K562 (cell line): ENCODE results near the gene BRF1. TPM values are rescaled to one million over a fixed set of nuclear protein-coding genes. Genes with fewer than 3 reads are reported as not detected.

Experiments
- ARID2 ChIP-seq: fragments of 450-650 bp; IDR thresholded peaks from 2 replicates; pipeline ENCODE4 v1.6.1; 2017; ENCODE audit warnings: antibody characterized with exemption, mild to moderate bottlenecking
- ATF1 ChIP-seq, 2 experiments: fragments of 450-650 bp in 1 of 2; IDR thresholded peaks; 2 replicates each; pipeline ENCODE4 v1.6.1; 2016; ENCODE audit warnings: missing compliant biosample characterization in 1 of 2, missing genetic modification characterization in 1 of 2
- BCOR ChIP-seq: fragments of 450-650 bp; IDR thresholded peaks from 2 replicates; pipeline ENCODE4 v1.6.1; 2016
- CSDE1 ChIP-seq, 2 experiments: fragments of 450-650 bp; IDR thresholded peaks; 2 replicates each; pipeline ENCODE4 v1.6.1; 2016; ENCODE audit warnings: mild to moderate bottlenecking in 1 of 2
- CXXC5 ChIP-seq: fragments of 250-450 bp; sonication (Bioruptor Pico); IDR thresholded peaks from 2 replicates; pipeline ENCODE4 v1.8.0; 2022; ENCODE audit warnings: inconsistent platforms, mild to moderate bottlenecking, moderate library complexity
- DACH1 ChIP-seq: fragments of 450-650 bp; IDR thresholded peaks from 2 replicates; pipeline ENCODE4 v1.6.1; 2018; ENCODE audit not compliant: partially characterized antibody
- EP400 ChIP-seq: fragments of 450-650 bp; IDR thresholded peaks from 2 replicates; pipeline ENCODE4 v1.6.1; 2017; ENCODE audit warnings: antibody characterized with exemption, mild to moderate bottlenecking, moderate library complexity
- GTF2A2 ChIP-seq: IDR thresholded peaks from 2 replicates; pipeline ENCODE4 v1.6.1; 2016; ENCODE audit warnings: mild to moderate bottlenecking, missing genetic modification characterization, missing compliant biosample characterization
- KLF16 ChIP-seq: IDR thresholded peaks from 2 replicates; pipeline ENCODE4 v1.6.1; 2016; ENCODE audit warnings: antibody characterized with exemption
- MAZ ChIP-seq, 2 experiments: fragments of 450-650 bp in 1 of 2; sonication (generic) in 1 of 2; formaldehyde crosslinking; IDR thresholded peaks in 1 of 2; conservative IDR thresholded peaks in 1 of 2; 2 replicates each; pipeline versions ENCODE4 v1.4.0 to v1.5.0; 2020; ENCODE audit warnings: mild to moderate bottlenecking in 1 of 2, missing genetic modification reagents in 1 of 2
- MCM2 ChIP-seq: fragments of 450-650 bp; IDR thresholded peaks from 2 replicates; pipeline ENCODE4 v1.6.1; 2017; ENCODE audit warnings: low read depth, mild to moderate bottlenecking
- NCOA2 ChIP-seq, 2 experiments: fragments of 450-650 bp; IDR thresholded peaks; 2 replicates each; pipeline ENCODE4 v1.6.1; 2018; ENCODE audit warnings: mild to moderate bottlenecking in 2 of 2, moderate library complexity in 1 of 2; ENCODE audit not compliant: partially characterized antibody in 2 of 2
- POLR2AphosphoS5 ChIP-seq: IDR thresholded peaks from 2 replicates; pipeline ENCODE4 v1.6.1; 2011; ENCODE audit warnings: mild to moderate bottlenecking, low read depth, low read length, moderate library complexity; ENCODE audit not compliant: control insufficient read depth, insufficient read depth
- RAD21 ChIP-seq, 2 experiments: fragments of 250-450 bp in 1 of 2; fragments of 450-650 bp in 1 of 2; sonication (Bioruptor Pico) in 1 of 2; formaldehyde crosslinking in 1 of 2; IDR thresholded peaks in 1 of 2; conservative IDR thresholded peaks in 1 of 2; 2 replicates each; pipeline versions ENCODE4 v1.4.0 to v1.8.0; 2020 to 2022; ENCODE audit warnings: mild to moderate bottlenecking in 2 of 2, moderate library complexity in 1 of 2
- RB1 ChIP-seq: fragments of 450-650 bp; IDR thresholded peaks from 2 replicates; pipeline ENCODE4 v1.6.1; 2017; ENCODE audit warnings: low read depth, mild to moderate bottlenecking
- RBFOX2 ChIP-seq: fragments of 200-400 bp; formaldehyde crosslinking; IDR thresholded peaks from 2 replicates; pipeline ENCODE4 v1.6.1; 2017; ENCODE audit warnings: low read depth, mild to moderate bottlenecking, low read length, moderate library complexity
- RCOR1 ChIP-seq, 2 experiments: IDR thresholded peaks; 2 replicates each; pipeline ENCODE4 v1.6.1; 2012; ENCODE audit warnings: low read depth in 2 of 2, low read length in 2 of 2, borderline replicate concordance in 1 of 2, improper control_type of control experiment in 1 of 2
- SAP30 ChIP-seq: fragments of 200-600 bp; sonication (generic); IDR thresholded peaks from 2 replicates; pipeline ENCODE4 v1.6.1; 2012; ENCODE audit warnings: borderline replicate concordance, low read depth, mild to moderate bottlenecking, moderate library complexity, low read length, control low read depth, inconsistent platforms; ENCODE audit not compliant: insufficient read depth, poor library complexity, severe bottlenecking
- SOX6 ChIP-seq: fragments of 450-650 bp; IDR thresholded peaks from 2 replicates; pipeline ENCODE4 v1.6.1; 2014; ENCODE audit warnings: mild to moderate bottlenecking
- ZNF217 ChIP-seq: sonication (generic); formaldehyde crosslinking; IDR thresholded peaks from 2 replicates; pipeline ENCODE4 v1.8.0; 2022; ENCODE audit warnings: mild to moderate bottlenecking, missing genetic modification reagents
- ZNF253 ChIP-seq: fragments of 250-450 bp; sonication (Bioruptor Pico); conservative IDR thresholded peaks from 2 replicates; pipeline ENCODE4 v1.6.1; 2021; ENCODE audit warnings: mild to moderate bottlenecking
- polyA plus RNA-seq, 8 experiments: library from polyadenylated mRNA; depleted of rRNA in 4 of 8; stranded (reverse) in 5 of 8; unstranded in 3 of 8; fragments of >200 nt; fragmentation: Nextera tagmentation in 2 of 8; fragmentation: Illumina TruSeq in 1 of 8; extraction: Ambion mirVana in 2 of 8; extraction: Trizol in 1 of 8; gene quantifications; 2 replicates each; pipeline versions ENCODE4 v1.2.1 to v1.2.3, GENCODE V29; 2011 to 2014; ENCODE audit warnings: inconsistent platforms in 1 of 8, missing spikeins in 1 of 8
- total RNA-seq, 7 experiments: library from RNA; depleted of rRNA in 6 of 7; stranded (reverse); fragments of >200 nt in 6 of 7; fragmentation: Illumina TruSeq in 2 of 7; extraction: Trizol in 2 of 7; gene quantifications; 2 replicates each; pipeline versions ENCODE4 v1.2.1 to v1.2.3, GENCODE V29; 2011 to 2021; ENCODE audit warnings: low replicate concordance in 1 of 7
- TF ChIP-seq, protein P1 (sequence below), 2 experiments: fragments of 450-650 bp; conservative IDR thresholded peaks; 2 replicates each; pipeline ENCODE4 v1.6.1; 2017; ENCODE audit warnings: mild to moderate bottlenecking in 2 of 2, moderate library complexity in 2 of 2
- TF ChIP-seq, protein P2 (sequence below): sonication (generic); formaldehyde crosslinking; IDR thresholded peaks from 2 replicates; pipeline ENCODE4 v1.9.0; 2022; ENCODE audit warnings: mild to moderate bottlenecking, missing genetic modification reagents
- TF ChIP-seq, protein P3 (sequence below), 3 experiments: IDR thresholded peaks in 2 of 3; conservative IDR thresholded peaks in 1 of 3; 2 replicates each; pipeline ENCODE4 v1.5.1; 2011 to 2012; ENCODE audit warnings: low read length in 3 of 3, mild to moderate bottlenecking in 3 of 3, control low read depth in 2 of 3, improper control_type of control experiment in 1 of 3, inconsistent platforms in 1 of 3, low read depth in 1 of 3, mixed read lengths in 1 of 3, moderate library complexity in 1 of 3; ENCODE audit not compliant: insufficient read depth in 2 of 3

BRF1 gene
- total and polyA plus RNA-seq, 9 of the 15 experiments (the other 6 are each of a cell fraction or from before 2014, with no cell fraction given), result 0.14 to 24.6 (median 8.2) TPM

DNA sequence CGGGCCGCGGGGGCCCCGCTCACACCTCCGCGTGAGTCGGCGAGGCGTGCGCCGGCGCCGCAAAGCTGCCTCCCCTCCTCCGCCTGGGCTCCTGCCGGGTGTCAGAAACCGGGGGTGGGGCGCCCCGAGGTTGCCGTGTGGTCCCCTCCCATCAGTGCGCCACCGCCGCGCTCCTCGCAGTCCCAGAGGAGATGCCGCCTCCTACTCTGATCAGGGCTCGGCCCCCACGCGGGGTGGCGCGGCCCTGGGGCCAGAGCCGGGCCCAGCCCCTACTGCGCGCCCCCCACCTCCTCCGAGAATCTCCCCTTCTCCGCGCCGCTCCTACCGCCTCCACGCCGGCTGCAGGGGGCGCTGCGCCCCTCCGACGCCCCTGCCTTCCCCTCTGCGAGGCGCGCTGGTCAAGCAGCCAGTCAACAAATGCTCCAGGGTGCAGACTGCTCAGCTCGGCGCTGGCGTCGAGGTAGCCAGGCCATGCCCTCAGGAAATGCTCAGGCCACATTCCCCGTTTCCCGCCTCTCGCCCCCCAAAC, 131.8 kb downstream of the BRF1 start (continued):
- TF ChIP-seq DACH1, result no peak
- TF ChIP-seq RBFOX2, result peak; percentile 43; the same call in 1 of the 2 replicates
- peak; percentile 33 for TF ChIP-seq SAP30
- no peak for TF ChIP-seq POLR2AphosphoS5
- TF ChIP-seq CSDE1 (IDR thresholded peaks at IDR 0.05), result no peak
- TF ChIP-seq KLF16, result no peak
- TF ChIP-seq NCOA2 (IDR thresholded peaks at IDR 0.05; ENCODE audit: partially characterized antibody in 2 of 2), result no peak
- no peak for TF ChIP-seq ZNF217 (CRISPR knock-in tag)
- TF ChIP-seq GTF2A2 (tag), result no peak
- TF ChIP-seq, protein P1, sequence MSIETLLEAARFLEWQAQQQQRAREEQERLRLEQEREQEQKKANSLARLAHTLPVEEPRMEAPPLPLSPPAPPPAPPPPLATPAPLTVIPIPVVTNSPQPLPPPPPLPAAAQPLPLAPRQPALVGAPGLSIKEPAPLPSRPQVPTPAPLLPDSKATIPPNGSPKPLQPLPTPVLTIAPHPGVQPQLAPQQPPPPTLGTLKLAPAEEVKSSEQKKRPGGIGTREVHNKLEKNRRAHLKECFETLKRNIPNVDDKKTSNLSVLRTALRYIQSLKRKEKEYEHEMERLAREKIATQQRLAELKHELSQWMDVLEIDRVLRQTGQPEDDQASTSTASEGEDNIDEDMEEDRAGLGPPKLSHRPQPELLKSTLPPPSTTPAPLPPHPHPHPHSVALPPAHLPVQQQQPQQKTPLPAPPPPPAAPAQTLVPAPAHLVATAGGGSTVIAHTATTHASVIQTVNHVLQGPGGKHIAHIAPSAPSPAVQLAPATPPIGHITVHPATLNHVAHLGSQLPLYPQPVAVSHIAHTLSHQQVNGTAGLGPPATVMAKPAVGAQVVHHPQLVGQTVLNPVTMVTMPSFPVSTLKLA (conservative IDR thresholded peaks at IDR 0.05), result peak in 1 of 2 experiments; percentile 63; a peak in 3 of 4 replicates
- TF ChIP-seq MAZ (CRISPR knock-in tag; conservative IDR thresholded peaks at IDR 0.05 in 1 of 2, IDR thresholded peaks at IDR 0.05 in 1 of 2), result peak; percentile 55 to 81; a peak in 2 of 4 replicates
- no peak for TF ChIP-seq EP400
- TF ChIP-seq RB1, result 0 out of 2 replicates have a peak, but pooled peaks have one; percentile 34
- TF ChIP-seq RCOR1 (IDR thresholded peaks at IDR 0.05; ENCODE audit: borderline replicate concordance in 1 of 2, low read depth in 2 of 2, low read length in 2 of 2), result 0 out of 4 replicates have a peak, but pooled peaks of 1 of the 2 experiments have one; percentile 13
- no peak for TF ChIP-seq MCM2
- TF ChIP-seq RAD21 (CRISPR knock-in tag; conservative IDR thresholded peaks at IDR 0.05 in 1 of 2, IDR thresholded peaks at IDR 0.05 in 1 of 2), result peak in 1 of 2 experiments; percentile 60; a peak in 2 of 4 replicates
- TF ChIP-seq BCOR, result 0 out of 2 replicates have a peak, but pooled peaks have one; percentile 32
- TF ChIP-seq, protein P2, sequence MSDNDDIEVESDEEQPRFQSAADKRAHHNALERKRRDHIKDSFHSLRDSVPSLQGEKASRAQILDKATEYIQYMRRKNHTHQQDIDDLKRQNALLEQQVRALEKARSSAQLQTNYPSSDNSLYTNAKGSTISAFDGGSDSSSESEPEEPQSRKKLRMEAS, result peak; percentile 51; the same call in 1 of the 2 replicates
- TF ChIP-seq ATF1 (CRISPR knock-in tag; IDR thresholded peaks at IDR 0.05), result no peak
- peak; percentile 32; the same call in 1 of the 2 replicates for TF ChIP-seq ATF1 (tag; IDR thresholded peaks at IDR 0.05)
- TF ChIP-seq, protein P3, sequence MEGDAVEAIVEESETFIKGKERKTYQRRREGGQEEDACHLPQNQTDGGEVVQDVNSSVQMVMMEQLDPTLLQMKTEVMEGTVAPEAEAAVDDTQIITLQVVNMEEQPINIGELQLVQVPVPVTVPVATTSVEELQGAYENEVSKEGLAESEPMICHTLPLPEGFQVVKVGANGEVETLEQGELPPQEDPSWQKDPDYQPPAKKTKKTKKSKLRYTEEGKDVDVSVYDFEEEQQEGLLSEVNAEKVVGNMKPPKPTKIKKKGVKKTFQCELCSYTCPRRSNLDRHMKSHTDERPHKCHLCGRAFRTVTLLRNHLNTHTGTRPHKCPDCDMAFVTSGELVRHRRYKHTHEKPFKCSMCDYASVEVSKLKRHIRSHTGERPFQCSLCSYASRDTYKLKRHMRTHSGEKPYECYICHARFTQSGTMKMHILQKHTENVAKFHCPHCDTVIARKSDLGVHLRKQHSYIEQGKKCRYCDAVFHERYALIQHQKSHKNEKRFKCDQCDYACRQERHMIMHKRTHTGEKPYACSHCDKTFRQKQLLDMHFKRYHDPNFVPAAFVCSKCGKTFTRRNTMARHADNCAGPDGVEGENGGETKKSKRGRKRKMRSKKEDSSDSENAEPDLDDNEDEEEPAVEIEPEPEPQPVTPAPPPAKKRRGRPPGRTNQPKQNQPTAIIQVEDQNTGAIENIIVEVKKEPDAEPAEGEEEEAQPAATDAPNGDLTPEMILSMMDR (IDR thresholded peaks at IDR 0.05 in 2 of 3, conservative IDR thresholded peaks at IDR 0.05 in 1 of 3; ENCODE audit: insufficient read depth in 2 of 3, low read depth in 1 of 3, low read length in 3 of 3), result peak; percentile 58 to 77 (median 66)
- TF ChIP-seq ZNF253 (CRISPR knock-in tag), result no peak
- peak; percentile 76 for TF ChIP-seq CXXC5 (CRISPR knock-in tag)
- TF ChIP-seq SOX6, result no peak
- no peak for TF ChIP-seq ARID2
